Measurements from ENCODE around the gene ANKMY1. TPM values are rescaled to one million over a fixed set of nuclear protein-coding genes. Genes with fewer than 3 reads are reported as not detected.

Gene ANKMY1
- total RNA-seq, 2 donors from 2014 or later, result 3.7 to 7.9 TPM

DNA sequence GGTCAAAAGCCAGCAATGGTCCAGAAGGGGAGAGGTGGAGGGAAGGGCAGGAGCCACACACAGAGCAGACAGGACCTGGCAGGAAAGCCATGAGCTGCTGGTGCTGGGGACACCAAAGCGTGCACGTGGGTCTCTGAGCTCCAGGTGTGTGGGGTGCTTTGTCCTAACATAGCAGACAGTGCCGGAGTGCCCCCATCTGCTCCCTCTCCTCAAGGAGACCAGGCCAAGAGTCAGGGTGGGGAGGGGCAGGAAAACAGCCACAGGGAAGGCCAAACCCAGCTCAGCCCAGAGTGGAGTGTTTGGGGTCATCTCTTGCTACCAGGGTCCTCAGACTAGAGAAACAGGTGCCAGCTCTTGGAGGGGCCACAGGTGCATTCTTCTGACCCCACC is 126.5 kb downstream of the ANKMY1 start:
- H3K4me3 ChIP-seq, result no peak overlapping the region
- H3K36me3 ChIP-seq, result no peaks in the 10 kb centered on the region
- no peak for DNase-seq (ENCODE audit: low spot score)
- TF ChIP-seq, protein P1, sequence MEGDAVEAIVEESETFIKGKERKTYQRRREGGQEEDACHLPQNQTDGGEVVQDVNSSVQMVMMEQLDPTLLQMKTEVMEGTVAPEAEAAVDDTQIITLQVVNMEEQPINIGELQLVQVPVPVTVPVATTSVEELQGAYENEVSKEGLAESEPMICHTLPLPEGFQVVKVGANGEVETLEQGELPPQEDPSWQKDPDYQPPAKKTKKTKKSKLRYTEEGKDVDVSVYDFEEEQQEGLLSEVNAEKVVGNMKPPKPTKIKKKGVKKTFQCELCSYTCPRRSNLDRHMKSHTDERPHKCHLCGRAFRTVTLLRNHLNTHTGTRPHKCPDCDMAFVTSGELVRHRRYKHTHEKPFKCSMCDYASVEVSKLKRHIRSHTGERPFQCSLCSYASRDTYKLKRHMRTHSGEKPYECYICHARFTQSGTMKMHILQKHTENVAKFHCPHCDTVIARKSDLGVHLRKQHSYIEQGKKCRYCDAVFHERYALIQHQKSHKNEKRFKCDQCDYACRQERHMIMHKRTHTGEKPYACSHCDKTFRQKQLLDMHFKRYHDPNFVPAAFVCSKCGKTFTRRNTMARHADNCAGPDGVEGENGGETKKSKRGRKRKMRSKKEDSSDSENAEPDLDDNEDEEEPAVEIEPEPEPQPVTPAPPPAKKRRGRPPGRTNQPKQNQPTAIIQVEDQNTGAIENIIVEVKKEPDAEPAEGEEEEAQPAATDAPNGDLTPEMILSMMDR (IDR thresholded peaks at IDR 0.05), result no peak
- peaks cover 0 to 16% of the 10 kb centered on the region in 2 donors for H3K4me1 ChIP-seq
- H3K27ac ChIP-seq, result no peak overlapping the region
- H3K9me3 ChIP-seq, result no peaks in the 10 kb centered on the region
- no peaks in the 10 kb centered on the region for H3K27me3 ChIP-seq

DNA sequence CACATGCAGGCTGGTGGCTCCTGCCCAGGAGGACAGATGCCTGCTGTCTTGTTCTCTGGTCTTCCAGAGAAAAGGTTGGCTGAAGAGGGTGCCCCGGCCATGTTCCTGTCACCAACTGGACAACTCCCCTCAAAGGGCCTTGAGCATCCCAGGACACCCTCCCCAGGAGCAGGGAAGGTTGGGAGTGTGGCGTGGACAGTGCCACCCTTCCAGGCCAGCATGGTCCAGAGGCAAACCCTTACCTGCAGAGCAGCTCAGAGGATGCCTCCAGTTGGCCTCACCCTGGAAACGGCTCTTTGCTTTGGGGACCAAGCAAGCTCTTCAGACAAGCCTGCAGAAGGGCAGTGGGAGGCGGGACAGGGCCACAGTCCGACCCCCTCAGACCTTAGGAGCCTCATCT is 127.2 kb downstream of the ANKMY1 start:
- no peaks in the 10 kb centered on the region for H3K9me3 ChIP-seq
- TF ChIP-seq, protein P1 (IDR thresholded peaks at IDR 0.05), result no peak
- no peak overlapping the region for H3K27ac ChIP-seq
- H3K4me1 ChIP-seq, result peaks cover 0 to 11% of the 10 kb centered on the region in 2 donors
- H3K36me3 ChIP-seq, result no peaks in the 10 kb centered on the region
- no peak for DNase-seq (ENCODE audit: low spot score)
- H3K4me3 ChIP-seq, result no peak overlapping the region
- H3K27me3 ChIP-seq, result no peaks in the 10 kb centered on the region

DNA sequence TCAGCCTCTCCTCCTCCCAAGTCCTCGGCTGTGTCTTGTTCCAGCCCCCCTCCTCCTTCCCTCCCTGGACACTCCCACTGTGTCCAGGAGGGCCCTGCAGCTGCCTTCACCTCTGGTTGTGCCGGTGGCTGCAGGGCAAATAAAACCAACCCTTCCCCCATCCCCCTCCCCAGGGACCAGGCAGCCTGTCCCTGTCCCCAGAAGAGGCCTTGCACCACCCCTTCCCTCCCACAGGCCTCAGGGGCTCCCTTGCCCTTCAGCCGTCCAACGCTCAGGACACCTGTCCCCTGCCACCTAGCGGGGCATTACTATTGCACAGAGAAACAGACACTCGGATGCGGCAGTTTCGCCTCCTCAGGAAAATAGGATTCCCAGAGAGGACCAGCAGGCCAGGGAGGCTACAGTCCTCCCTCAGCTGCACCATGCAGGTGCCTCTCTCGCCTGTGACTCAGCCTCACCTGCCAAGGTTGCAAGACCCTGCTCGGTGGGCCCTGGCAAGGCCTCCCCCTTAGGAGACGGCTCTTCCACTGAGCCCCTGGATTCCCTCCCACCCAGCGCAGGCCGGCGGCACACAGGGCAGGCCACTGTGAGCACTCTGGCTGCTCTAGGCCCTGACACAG is 127.8 kb downstream of the ANKMY1 start:
- H3K4me1 ChIP-seq, result peaks cover 0 to 11% of the 10 kb centered on the region in 2 donors
- no peak overlapping the region for H3K4me3 ChIP-seq
- H3K27me3 ChIP-seq, result no peaks in the 10 kb centered on the region
- no peaks in the 10 kb centered on the region for H3K9me3 ChIP-seq
- TF ChIP-seq, protein P1 (IDR thresholded peaks at IDR 0.05), result no peak
- no peak for DNase-seq (ENCODE audit: low spot score)
- H3K27ac ChIP-seq, result no peak overlapping the region
- no peaks in the 10 kb centered on the region for H3K36me3 ChIP-seq

MicroRNAs encoded within 50 kb of the gene (microRNA counts, 767-probe panel; counts per million panel counts)
- microRNA hsa-miR-149-5p, result 2,658 to 5,332 counts per million in 2 donors

Small RNA genes within 50 kb of the gene (microRNA-seq; reads per million reads assigned to microRNA genes)
- gene MIR149 (ENCODE audit: borderline number of aligned reads in 2 of 2, borderline replicate concordance in 1 of 2), result 357 to 901 reads per million in 2 donors

Other genes starting within 250 kb of the ANKMY1 start
- gene GPC1, start 122.3 kb downstream of the ANKMY1 start, total RNA-seq, result 100 to 1,000 TPM in 1 of 2 donors, 10 to 100 TPM in 1; 77.4 to 103 TPM
- gene DUSP28, start 2.4 kb upstream of the ANKMY1 start, total RNA-seq, result 10 to 100 TPM; 12.0 to 17.5 TPM
- 10 to 100 TPM; 62.0 to 76.3 TPM for gene RNPEPL1, start 10.5 kb upstream of the ANKMY1 start, total RNA-seq
- gene CAPN10, start 28.7 kb upstream of the ANKMY1 start, total RNA-seq, result 10 to 100 TPM; 14.1 to 14.6 TPM
- under 1 TPM; 0.56 to 0.86 TPM for gene GPR35, start 67.5 kb upstream of the ANKMY1 start, total RNA-seq
- gene AQP12B, start 124.9 kb upstream of the ANKMY1 start, total RNA-seq, result not detected
- not detected for gene AQP12A, start 133.9 kb upstream of the ANKMY1 start, total RNA-seq